T-cell (primary cell): ENCODE results near the gene STK25. TPM values are rescaled to one million over a fixed set of nuclear protein-coding genes. Genes with fewer than 3 reads are reported as not detected.

Experiments used
- ATAC-seq, 4 experiments: fragments of 200-7000 bp in 3 of 4; fragments of 150-1000 bp in 1 of 4; cut with Tn5 transposase; replicated peaks in 1 of 4; 1 replicate in 3 of 4; 2 replicates in 1 of 4; pipeline ENCODE4 v1.10.0; 2021; ENCODE audit warnings: moderate library complexity in 3 of 4, mild to moderate bottlenecking in 2 of 4, moderate number of reproducible peaks in 1 of 4
- CTCF ChIA-PET, 2 donors: fragments of 300-600 bp; sonication (Branson Sonifier 250); formaldehyde crosslinking; loops; one replicate each; lab custom pipeline; 2022; ENCODE audit warnings: antibody characterized with exemption in 2 of 2; lab: Charles Lee
- POLR2A ChIA-PET, 2 donors: fragments of 300-600 bp; sonication (Branson Sonifier 250); formaldehyde crosslinking; loops; one replicate each; lab custom pipeline; 2022; ENCODE audit warnings: antibody characterized with exemption in 2 of 2; lab: Charles Lee
- DNase-seq, 35 experiments: peaks; one replicate each; pipeline versions ENCODE4 v3.0.0 to v3.0.0-alpha.2; 2013 to 2023
- H3K27ac ChIP-seq: one replicate; pipeline ENCODE4 v1.5.1; 2013; ENCODE audit warnings: low read length
- H3K27me3 ChIP-seq, 2 experiments: replicated peaks in 1 of 2; 1 replicate in 1 of 2; 2 replicates in 1 of 2; pipeline versions ENCODE4 v1.6.1 to v1.7.0; 2013; ENCODE audit warnings: low read length in 1 of 2, mixed read lengths in 1 of 2; ENCODE audit not compliant: control insufficient read depth in 2 of 2, insufficient read depth in 2 of 2; ENCODE audit errors: extremely low read depth in 1 of 2
- H3K36me3 ChIP-seq, 2 donors: 1 replicate in 1 of 2; 2 replicates in 1 of 2; pipeline versions ENCODE4 v1.6.1 to v1.7.0; 2013; ENCODE audit warnings: low read length in 1 of 2; ENCODE audit not compliant: control insufficient read depth in 2 of 2, insufficient read depth in 1 of 2; ENCODE audit errors: extremely low read depth in 1 of 2
- H3K4me1 ChIP-seq, 2 experiments: 1 replicate in 1 of 2; 2 replicates in 1 of 2; pipeline versions ENCODE4 v1.6.1 to v1.7.0; 2013; ENCODE audit warnings: low read length in 2 of 2, mixed read lengths in 1 of 2; ENCODE audit not compliant: insufficient read depth in 2 of 2, control insufficient read depth in 1 of 2; ENCODE audit errors: extremely low read depth in 1 of 2
- H3K4me3 ChIP-seq, 2 donors: 1 replicate in 1 of 2; 2 replicates in 1 of 2; pipeline versions ENCODE4 v1.5.1 to v1.7.0; 2013; ENCODE audit warnings: mild to moderate bottlenecking in 2 of 2, low read length in 1 of 2, moderate library complexity in 1 of 2; ENCODE audit not compliant: control insufficient read depth in 1 of 2; ENCODE audit errors: extremely low read depth in 1 of 2
- H3K9me3 ChIP-seq: 2 replicates; pipeline ENCODE4 v1.7.0; 2013
- H3K27ac Mint-ChIP-seq, 2 donors: one replicate each; pipeline ENCODE4 v1.8.0; 2020 to 2021; ENCODE audit warnings: mild to moderate bottlenecking in 2 of 2, mixed read lengths in 2 of 2
- H3K27me3 Mint-ChIP-seq, 2 donors: one replicate each; pipeline ENCODE4 v1.8.0; 2021 to 2022; ENCODE audit warnings: mixed read lengths in 2 of 2
- H3K36me3 Mint-ChIP-seq: one replicate; pipeline ENCODE4 v1.8.0; 2021; ENCODE audit warnings: mixed read lengths
- H3K4me1 Mint-ChIP-seq, 3 donors: one replicate each; pipeline ENCODE4 v1.8.0; 2020 to 2022; ENCODE audit warnings: mixed read lengths in 3 of 3, mild to moderate bottlenecking in 1 of 3
- H3K4me3 Mint-ChIP-seq, 3 donors: one replicate each; pipeline ENCODE4 v1.8.0; 2020 to 2022; ENCODE audit warnings: mild to moderate bottlenecking in 3 of 3, mixed read lengths in 3 of 3, moderate library complexity in 3 of 3
- H3K9me3 Mint-ChIP-seq, 3 donors: one replicate each; pipeline ENCODE4 v1.8.0; 2020 to 2022; ENCODE audit warnings: mixed read lengths in 3 of 3
- WGBS: methylation state at CpG from one replicate; pipeline ENCODE4 v1.1.5; 2013; ENCODE audit warnings: missing lambda C conversion rate; ENCODE audit not compliant: insufficient coverage; 5-methylcytosine and 5-hydroxymethylcytosine counted together
- total RNA-seq, 35 experiments: library from RNA in 6 of 35; stranded (reverse) in 6 of 35; fragments of 120-200 nt in 1 of 35; gene quantifications; one replicate each; pipeline versions ENCODE4 v1.2.1 to v1.2.4 and lab custom pipeline; 2013 to 2026

Gene STK25
- total RNA-seq (100 to 1,000 TPM; 113 to 199 (median 193) TPM), total RNA-seq (lab: John Stamatoyannopoulos, UW) (37.1 to 153 (median 90.7) reads per million in 29 experiments)
- total RNA-seq (2013) = 87.3 TPM

DNA sequence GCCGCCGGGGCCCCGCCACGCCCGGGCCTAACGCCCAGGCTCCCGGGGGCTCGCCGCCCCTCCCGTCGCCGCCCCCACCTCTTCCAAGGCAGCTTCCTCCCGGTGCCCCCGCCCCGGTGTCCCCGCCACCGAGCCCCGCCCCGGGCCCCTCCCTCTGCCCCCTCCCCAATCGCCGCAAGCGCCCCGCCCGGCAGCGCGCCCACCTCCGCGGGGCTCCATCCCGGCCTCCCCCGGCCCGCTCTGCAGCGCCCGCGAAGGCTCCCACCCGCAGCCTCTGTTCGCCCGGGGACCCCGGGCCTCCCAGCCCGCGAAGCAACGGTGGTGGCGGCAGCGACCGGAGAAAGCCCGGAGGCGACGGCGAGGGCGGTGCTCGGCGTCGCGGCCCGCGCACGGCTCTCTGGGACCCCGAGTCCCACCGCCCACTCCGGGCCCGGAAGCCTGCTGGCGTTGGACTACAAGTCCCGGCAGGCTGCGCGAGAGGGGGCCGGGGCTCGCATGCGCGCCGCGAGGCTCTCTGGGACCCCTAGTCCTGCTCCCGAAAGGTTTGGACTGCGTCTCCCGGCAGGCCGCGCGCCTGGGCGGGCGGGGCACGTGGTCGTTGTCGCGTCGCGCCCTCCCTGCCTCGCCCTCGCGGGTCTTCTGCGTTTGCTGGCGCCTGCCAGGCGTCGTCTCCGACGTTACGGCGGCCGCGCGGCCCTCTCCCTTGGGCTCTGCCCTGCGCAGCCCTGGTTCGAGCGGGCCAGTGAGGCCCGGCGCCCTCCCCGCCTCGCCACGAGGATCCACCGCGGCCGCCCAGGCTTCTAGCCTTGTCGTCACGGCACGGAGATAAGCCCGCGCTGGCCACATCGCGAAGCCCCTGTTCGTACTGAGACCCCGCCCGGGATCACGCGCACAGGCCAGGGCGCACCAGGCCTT is at the start of gene STK25:
Gene STK25 (minus strand): TSS at position 345 of the 915 bp plus-strand sequence. CDS start 549 bp downstream, outside the sequence.
- no peaks in the 10 kb centered on the region for H3K9me3 Mint-ChIP-seq
- no peaks in the 10 kb centered on the region for H3K9me3 ChIP-seq
- peak within 1 kb of the TSS; percentile 56 to 63 for H3K4me3 ChIP-seq
- H3K27me3 Mint-ChIP-seq = peaks cover 0 to 2% of the 10 kb centered on the region in 2 donors
- H3K27me3 ChIP-seq = peaks cover 0 to 3% of the 10 kb centered on the region in 2 experiments
- under 1% methylated on average over 108 of the region's 122 CpGs for WGBS
- no peaks in the 10 kb centered on the region for H3K36me3 Mint-ChIP-seq
- H3K4me3 Mint-ChIP-seq = peak within 1 kb of the TSS; percentile 74 to 80 (median 78)
- peak within 1 kb of the TSS; percentile 51 for H3K27ac ChIP-seq
- ChIA-PET POLR2A (no interaction called here), CTCF (interaction anchor here in 1 of 2 donors (0.6 to 1.1 kb wide), 2 partner anchors 100 to 150 kb away, joined by 3 to 4 read pairs; no protein-coding TSS in a partner anchor)
- H3K27ac Mint-ChIP-seq = peak within 1 kb of the TSS; percentile 70 to 80
- H3K4me1 Mint-ChIP-seq = peaks cover 17 to 30% (median 29%) of the 10 kb centered on the region in 3 donors
- no peaks in the 10 kb centered on the region for H3K36me3 ChIP-seq
- peaks cover 4 to 37% of the 10 kb centered on the region in 2 experiments for H3K4me1 ChIP-seq
- ATAC-seq = peak; percentile 92 to 94 (median 93)
- peak; percentile 93 to 98 (median 96) for DNase-seq

DNA sequence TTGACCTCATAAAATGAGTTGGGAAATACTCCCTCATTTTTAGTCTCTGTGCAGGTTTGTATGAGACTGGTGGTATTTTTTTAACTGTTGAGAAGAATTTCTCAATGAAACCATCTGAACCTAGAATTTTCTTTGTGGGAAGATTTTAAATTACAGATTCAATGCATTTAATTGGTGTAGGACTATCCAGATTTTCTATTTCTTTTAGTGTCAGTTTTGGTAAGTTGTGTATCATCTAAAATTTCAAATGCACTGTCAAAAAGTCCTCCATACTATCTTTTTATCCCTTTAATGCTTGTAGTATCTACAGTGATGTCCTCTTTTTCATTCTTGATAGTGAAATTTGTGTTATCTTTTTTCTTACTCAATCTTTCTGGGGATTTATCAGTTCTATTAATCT is 48.4 kb upstream of the STK25 start:
- Mint-ChIP-seq H3K27me3 (peaks cover 31 to 50% of the 10 kb centered on the region in 2 donors), H3K4me1 (peaks cover 6 to 16% (median 12%) of the 10 kb centered on the region in 3 donors), H3K4me3 (no peak overlapping the region), H3K9me3 (peaks cover 0 to 15% (median 8%) of the 10 kb centered on the region in 3 donors), H3K27ac (no peak overlapping the region), H3K36me3 (peaks cover 6% of the 10 kb centered on the region)
- ATAC-seq = no peak
- no peaks in the 10 kb centered on the region for H3K9me3 ChIP-seq
- no peak overlapping the region for H3K4me3 ChIP-seq
- POLR2A ChIA-PET = interaction anchor here in 1 of 2 donors (0.6 kb wide), 1 partner anchor 97 kb away, joined by 3 read pairs; no protein-coding TSS in a partner anchor
- peaks cover 0 to 14% of the 10 kb centered on the region in 2 experiments for H3K4me1 ChIP-seq
- H3K27ac ChIP-seq = no peak overlapping the region
- DNase-seq = no peak
- H3K27me3 ChIP-seq = peaks cover 0 to 59% of the 10 kb centered on the region in 2 experiments
- CTCF ChIA-PET = no interaction called here
- no peaks in the 10 kb centered on the region for H3K36me3 ChIP-seq

- Histone ChIP-seq H3K9me3 (no peaks in the 10 kb centered on the region), H3K4me1 (peaks cover 0 to 14% of the 10 kb centered on the region in 2 experiments), H3K36me3 (no peaks in the 10 kb centered on the region), H3K4me3 (no peak overlapping the region), H3K27me3 (peaks cover 0 to 63% of the 10 kb centered on the region in 2 experiments), H3K27ac (no peak overlapping the region)
- H3K4me1 Mint-ChIP-seq = peaks cover 6 to 16% (median 12%) of the 10 kb centered on the region in 3 donors
- peaks cover 36 to 55% of the 10 kb centered on the region in 2 donors for H3K27me3 Mint-ChIP-seq
- no peak overlapping the region for H3K4me3 Mint-ChIP-seq
- H3K9me3 Mint-ChIP-seq = peaks cover 0 to 15% (median 8%) of the 10 kb centered on the region in 3 donors
- CTCF ChIA-PET = no interaction called here
- WGBS = 91% methylated on average over 1 of the region's 3 CpGs
- ATAC-seq (no peak), DNase-seq (no peak)
- no peak overlapping the region for H3K27ac Mint-ChIP-seq
- peaks cover 6% of the 10 kb centered on the region for H3K36me3 Mint-ChIP-seq
- POLR2A ChIA-PET = no interaction called here
Observed at GRCh38 chr2:241555711-241556110, 47.3 kb upstream of the STK25 start.

- H3K9me3 ChIP-seq = no peaks in the 10 kb centered on the region
- H3K36me3 ChIP-seq = no peaks in the 10 kb centered on the region
- no peak for DNase-seq
- peaks cover 6 to 13% (median 9%) of the 10 kb centered on the region in 3 donors for H3K4me1 Mint-ChIP-seq
- no peak overlapping the region for H3K27ac ChIP-seq
- peaks cover 0 to 63% of the 10 kb centered on the region in 2 experiments for H3K27me3 ChIP-seq
- peaks cover 0 to 15% (median 8%) of the 10 kb centered on the region in 3 donors for H3K9me3 Mint-ChIP-seq
- H3K4me3 Mint-ChIP-seq = no peak overlapping the region
- 93% methylated on average over 4 of the region's 7 CpGs for WGBS
- H3K4me3 ChIP-seq = no peak overlapping the region
- H3K36me3 Mint-ChIP-seq = peaks cover 6% of the 10 kb centered on the region
- H3K27ac Mint-ChIP-seq = no peak overlapping the region
- CTCF ChIA-PET = no interaction called here
- POLR2A ChIA-PET = no interaction called here
- H3K27me3 Mint-ChIP-seq = peaks cover 32 to 46% of the 10 kb centered on the region in 2 donors
- peaks cover 0 to 10% of the 10 kb centered on the region in 2 experiments for H3K4me1 ChIP-seq
- ATAC-seq = no peak
Observed at GRCh38 chr2:241554610-241555322, 46.4 kb upstream of the STK25 start.

DNA sequence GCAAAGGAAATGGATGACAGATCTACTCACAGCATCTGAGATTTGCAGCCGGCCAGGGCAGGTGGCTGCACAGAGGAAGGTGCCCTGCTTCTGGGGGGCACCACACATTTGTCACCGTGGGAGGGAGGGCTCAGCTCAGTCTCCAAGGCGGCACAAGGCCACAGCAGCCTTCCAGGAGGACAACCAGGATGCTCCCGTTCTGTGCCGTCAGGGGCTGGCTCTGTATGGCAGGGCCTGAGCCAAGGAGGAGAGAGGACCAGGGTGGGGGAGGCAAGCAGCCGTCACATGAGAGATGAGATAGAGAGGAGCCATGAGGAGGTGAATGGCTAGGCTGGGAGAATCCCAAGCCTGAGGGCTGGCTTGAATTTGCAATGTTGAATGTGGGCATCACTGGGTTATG is 45.6 kb upstream of the STK25 start:
- Mint-ChIP-seq H3K27ac (no peak overlapping the region), H3K4me3 (no peak overlapping the region), H3K36me3 (peaks cover 6% of the 10 kb centered on the region), H3K27me3 (peaks cover 35 to 53% of the 10 kb centered on the region in 2 donors), H3K4me1 (peaks cover 6 to 12% (median 9%) of the 10 kb centered on the region in 3 donors), H3K9me3 (peaks cover 0 to 15% (median 8%) of the 10 kb centered on the region in 3 donors)
- Histone ChIP-seq H3K27ac (no peak overlapping the region), H3K36me3 (no peaks in the 10 kb centered on the region), H3K4me1 (peaks cover 0 to 8% of the 10 kb centered on the region in 2 experiments), H3K4me3 (no peak overlapping the region), H3K9me3 (no peaks in the 10 kb centered on the region), H3K27me3 (peaks cover 0 to 69% of the 10 kb centered on the region in 2 experiments)
- no peak for ATAC-seq
- ChIA-PET POLR2A (no interaction called here), CTCF (no interaction called here)
- DNase-seq = no peak
- whole genome bisulfite sequencing = 80% methylated on average over 4 of the region's 6 CpGs

DNA sequence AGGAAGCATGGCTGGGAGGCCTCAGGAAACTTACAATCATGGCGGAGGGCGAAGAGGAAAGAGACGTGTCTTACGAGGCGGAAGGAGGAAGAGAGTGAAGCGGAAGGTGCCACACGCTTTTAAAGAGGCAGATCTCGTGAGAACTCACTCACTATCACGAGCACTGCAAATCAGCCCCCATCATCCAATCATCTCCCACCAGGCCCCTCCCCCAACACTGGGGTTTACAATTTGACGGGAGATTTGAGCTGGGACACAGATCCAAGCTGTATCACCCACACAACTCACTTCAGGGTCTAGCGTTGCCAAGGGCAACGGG is 45.1 kb upstream of the STK25 start:
- Mint-ChIP-seq H3K27ac (no peak overlapping the region), H3K36me3 (peaks cover 6% of the 10 kb centered on the region), H3K27me3 (peaks cover 35 to 56% of the 10 kb centered on the region in 2 donors), H3K4me3 (no peak overlapping the region), H3K4me1 (peaks cover 6 to 12% (median 9%) of the 10 kb centered on the region in 3 donors), H3K9me3 (peaks cover 0 to 15% (median 8%) of the 10 kb centered on the region in 3 donors)
- Histone ChIP-seq H3K36me3 (no peaks in the 10 kb centered on the region), H3K9me3 (no peaks in the 10 kb centered on the region), H3K27me3 (peaks cover 0 to 71% of the 10 kb centered on the region in 2 experiments), H3K4me1 (peaks cover 0 to 7% of the 10 kb centered on the region in 2 experiments), H3K27ac (no peak overlapping the region), H3K4me3 (no peak overlapping the region)
- CTCF ChIA-PET = no interaction called here
- DNase-seq (no peak), ATAC-seq (no peak)
- 83% methylated on average over 1 of the region's 12 CpGs for WGBS
- POLR2A ChIA-PET = no interaction called here
